Activated T-cell treated with anti-CD3 and anti-CD28 coated beads, Interleukin-2, amount 50 U/mL, for 1 hour (primary cell): ENCODE results near the gene AMN.

Experiments used
- DNase-seq: peaks from one replicate; pipeline ENCODE4 v3.0.0-alpha.2; 2020

AMN gene

DNA sequence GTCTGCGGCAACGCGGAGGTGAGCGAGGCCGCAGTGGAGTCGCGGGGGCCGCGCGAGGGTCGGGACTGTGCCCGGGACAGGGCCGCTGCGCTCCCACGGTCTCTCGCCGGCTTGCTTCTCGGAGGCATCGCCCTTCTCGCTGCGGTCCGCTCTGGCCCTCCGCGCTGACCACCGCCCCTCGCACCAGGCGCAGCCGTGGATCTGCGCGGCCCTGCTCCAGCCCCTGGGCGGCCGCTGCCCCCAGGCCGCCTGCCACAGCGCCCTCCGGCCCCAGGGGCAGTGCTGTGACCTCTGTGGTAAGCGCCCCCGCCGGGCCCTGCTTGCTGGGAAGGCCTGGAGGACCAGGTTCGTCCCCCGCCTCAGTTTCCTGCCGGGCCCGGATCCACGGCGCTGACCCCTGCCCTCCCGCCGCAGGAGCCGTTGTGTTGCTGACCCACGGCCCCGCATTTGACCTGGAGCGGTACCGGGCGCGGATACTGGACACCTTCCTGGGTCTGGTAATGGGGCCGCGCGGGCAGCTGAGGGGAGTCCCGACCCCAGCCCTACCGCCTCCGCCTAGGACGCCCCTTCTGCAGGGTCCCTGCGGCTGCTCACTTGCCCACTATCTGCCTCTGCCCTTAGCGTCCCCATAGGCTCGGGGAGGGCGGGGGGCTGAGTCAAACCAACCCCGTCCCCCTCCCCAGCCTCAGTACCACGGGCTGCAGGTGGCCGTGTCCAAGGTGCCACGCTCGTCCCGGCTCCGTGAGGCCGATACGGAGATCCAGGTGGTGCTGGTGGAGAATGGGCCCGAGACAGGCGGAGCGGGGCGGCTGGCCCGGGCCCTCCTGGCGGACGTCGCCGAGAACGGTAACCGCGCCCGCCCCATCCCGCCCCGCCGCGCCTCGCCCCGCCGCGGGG is 7.0 kb downstream of the AMN start:
- DNase-seq = no peak

GRCh38 chr14:102930138-102930752 is 7.8 kb downstream of the AMN start:
- DNase-seq = no peak

DNA sequence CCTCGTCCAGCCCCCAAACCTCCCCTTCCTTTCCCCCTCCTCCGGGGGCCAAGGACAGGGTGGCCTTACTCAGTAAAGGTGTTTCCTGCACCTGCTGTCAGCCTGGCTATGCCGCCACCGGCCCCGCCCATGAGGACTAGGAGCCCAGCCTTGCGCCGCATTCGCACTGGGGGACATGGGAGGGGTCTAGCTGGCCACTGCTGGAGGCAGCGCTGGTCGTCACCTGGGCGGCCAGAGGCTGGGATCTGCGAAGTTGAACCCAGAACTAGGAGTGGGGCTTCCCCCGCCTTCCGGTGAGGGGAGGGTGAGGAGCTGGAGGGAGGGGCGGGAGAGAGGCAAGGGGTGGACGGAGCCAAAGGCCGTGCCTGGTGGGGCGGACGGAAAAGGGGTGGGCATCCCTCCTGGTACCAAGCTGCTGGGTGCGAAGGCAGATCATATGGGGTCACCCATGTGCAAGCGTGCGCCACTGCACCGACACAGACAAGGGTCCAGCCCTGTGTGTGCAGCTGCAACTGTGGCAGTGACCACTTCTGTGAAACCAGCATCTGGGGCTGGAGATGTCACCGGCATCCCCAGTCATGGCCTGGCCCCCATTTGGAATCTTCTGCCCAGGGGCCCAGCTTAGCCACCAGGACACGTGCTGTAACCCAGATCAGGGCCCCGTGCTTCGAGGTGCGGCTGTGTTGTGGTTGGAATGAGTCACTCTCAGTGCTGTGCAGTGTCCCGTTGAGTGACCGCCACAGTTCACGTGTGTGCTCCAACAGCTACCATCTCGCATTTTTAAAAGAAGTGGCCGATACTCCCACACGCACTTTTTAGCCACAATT is 8.5 kb downstream of the AMN start:
- no peak for DNase-seq

- no peak for DNase-seq
Measured at GRCh38 chr14:102931580-102932285, 9.3 kb downstream of the AMN start.

DNA sequence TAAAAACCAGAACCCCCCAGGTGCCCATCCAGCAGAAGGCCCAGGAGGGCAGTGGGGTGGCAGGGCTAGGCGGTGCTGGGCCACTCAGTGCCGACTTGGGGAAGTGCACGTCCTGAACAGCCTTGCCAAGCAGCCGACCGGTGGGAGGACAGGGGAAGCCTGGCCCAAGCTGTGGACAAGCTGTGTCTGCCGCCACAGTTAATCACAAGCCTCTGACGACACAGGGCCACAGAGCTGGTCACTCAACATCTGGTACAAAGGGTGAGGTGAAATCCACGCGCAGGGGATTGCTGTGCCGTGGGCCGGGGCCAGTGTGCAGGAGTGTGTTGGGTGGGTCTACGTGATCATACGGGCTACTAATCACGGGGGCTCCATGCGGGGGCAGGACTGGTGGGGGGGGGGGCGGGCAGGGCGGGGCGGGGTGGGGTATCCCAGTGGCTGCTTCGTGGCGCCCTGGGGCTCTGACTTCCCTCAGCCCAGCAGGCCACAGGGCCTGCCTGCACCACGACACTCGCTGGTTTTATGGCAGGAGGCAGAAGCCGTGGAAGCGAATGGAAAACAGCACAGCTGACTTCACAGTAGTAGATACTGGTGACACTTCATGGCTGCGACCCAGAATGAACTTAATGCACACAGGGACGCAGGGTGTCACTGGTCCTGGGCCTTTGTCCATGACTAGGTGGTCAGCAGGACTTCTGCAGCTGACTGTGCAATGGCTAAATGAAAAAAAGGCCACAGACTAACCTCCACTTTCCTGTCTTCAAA is 10.2 kb downstream of the AMN start:
- DNase-seq = no peak

GRCh38 chr14:102933618-102934231 is 11.3 kb downstream of the AMN start:
- DNase-seq = no peak

DNA sequence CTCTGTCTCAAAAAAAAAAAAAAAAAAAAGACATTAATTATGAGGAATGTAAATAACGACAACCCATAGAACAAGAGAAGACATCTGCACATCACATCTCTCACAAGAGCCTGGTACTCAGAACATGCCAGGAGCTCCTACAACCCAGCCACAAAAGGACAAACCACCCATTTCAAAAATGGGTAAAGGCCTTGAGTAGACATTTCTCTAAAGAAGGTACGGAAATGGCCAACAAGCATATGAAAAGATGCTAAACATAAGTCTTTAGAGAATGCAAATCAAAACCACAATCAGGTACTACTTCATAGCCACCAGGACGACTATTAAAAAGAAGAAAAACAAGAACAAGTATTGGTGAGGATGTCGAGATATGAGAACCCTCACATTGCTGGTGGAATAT is 13.3 kb downstream of the AMN start:
- no peak for DNase-seq

GRCh38 chr14:102937331-102938175 is 15.1 kb downstream of the AMN start:
- DNase-seq = no peak

GRCh38 chr14:102938191-102938590 is 15.7 kb downstream of the AMN start:
- no peak for DNase-seq

- DNase-seq = no peak
Measured at GRCh38 chr14:102939329-102939728, 16.9 kb downstream of the AMN start.

- no peak for DNase-seq
Measured at GRCh38 chr14:102939820-102940561, 17.5 kb downstream of the AMN start.

DNA sequence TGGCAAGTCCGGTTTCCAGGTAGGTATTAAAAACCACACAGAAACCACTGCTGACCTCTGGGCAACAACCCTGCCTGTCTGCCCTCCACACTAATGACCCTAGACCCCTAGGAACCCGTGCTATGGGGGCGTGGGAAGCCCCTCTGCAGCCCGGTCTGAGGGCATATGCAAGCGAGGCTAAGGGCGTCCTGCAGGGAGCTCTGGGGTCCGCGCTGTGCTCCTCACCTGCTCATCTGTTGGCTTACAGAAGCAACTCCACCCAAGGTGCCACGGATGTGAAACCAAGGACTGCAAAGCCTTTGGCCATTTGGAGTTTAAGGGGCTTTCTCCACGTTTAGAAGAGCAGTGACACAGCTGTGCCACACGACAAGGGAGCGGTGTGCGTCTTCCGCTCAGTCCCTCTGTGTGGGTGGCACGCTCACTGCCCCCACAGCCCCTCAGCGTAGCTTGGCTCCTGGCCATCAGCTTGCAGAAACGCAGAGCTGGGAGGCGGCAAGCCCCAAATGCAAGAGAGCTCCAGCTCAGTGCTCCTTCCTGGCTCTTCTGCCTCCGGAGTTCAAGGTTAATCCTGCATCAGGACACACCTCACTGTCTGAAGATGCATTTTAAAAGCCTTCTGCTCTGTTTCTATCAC is 18.4 kb downstream of the AMN start:
- no peak for DNase-seq

GRCh38 chr14:102941419-102942011 is 19.1 kb downstream of the AMN start:
- DNase-seq = no peak

GRCh38 chr14:102942069-102942468 is 19.6 kb downstream of the AMN start:
- DNase-seq = no peak

GRCh38 chr14:102943454-102943853 is 21.0 kb downstream of the AMN start:
- no peak for DNase-seq

DNA sequence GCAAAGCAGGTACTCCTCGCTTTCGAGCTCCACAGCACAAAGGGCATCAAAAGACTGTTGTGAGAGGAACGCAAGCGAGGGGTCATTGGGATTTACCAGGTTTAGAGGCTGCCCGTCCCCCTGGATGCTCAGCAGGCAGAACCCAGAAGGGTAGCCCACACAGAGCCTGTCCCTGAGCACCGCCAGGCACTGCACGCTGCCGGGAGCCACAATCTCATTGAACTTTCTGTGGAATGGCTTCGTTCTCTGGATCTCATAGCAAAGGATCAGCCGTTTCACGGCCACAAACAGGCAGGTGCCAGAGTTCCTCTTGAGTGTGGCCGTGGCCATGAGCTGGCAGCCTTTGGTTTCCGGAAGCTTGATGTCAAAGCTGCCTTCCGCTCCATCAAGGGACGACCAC is 21.5 kb downstream of the AMN start:
- no peak for DNase-seq

- DNase-seq = no peak
Measured at GRCh38 chr14:102944448-102945330, 22.2 kb downstream of the AMN start.
